ENCODE results near the gene TEX22.

DNA sequence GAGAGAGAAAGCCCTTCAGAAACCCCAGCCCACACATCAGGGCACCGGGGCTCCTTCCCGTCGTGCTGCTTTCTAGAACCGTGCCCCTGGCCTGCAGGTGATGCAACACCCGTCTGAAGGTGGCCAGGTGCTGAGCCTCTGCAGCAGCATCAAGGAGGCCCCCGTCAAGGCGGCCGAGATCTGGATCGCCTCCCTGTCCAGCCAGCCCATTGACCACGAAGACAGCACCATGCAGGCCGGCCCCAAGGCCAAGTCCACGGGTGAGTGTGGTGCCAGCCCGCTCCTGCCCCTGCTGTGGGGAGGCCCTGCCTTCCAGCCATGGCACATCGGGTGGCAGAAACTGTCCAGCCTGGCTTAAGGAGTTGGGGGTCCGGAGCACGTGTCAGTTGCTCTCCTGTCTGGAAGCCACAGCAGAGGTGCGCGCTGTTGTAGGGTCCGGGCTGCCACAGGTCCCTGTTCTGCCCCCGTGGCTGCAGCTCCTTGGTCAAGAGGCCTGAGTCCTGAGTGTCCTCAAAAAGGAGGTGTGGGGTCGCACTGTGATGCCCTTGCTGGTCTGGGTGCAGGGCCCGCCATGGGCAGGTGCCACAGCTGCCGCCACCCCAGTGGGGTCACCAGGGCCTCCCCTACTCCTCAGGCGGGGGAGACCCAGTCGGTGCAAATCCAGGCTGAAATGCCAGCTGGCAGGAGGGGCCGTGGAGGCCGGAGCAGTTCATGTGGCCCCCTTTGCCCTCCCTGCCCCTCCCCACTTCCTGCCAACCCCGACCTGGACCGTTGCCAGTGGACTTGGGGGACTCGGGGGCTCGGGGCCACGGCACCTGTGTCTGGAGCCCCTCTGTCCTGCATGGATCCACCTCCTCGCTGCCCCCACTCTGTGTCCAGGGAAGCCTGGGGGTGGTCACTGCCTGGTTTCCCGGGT is 31.0 kb upstream of the TEX22 start:
- TF ChIP-seq, protein P1, sequence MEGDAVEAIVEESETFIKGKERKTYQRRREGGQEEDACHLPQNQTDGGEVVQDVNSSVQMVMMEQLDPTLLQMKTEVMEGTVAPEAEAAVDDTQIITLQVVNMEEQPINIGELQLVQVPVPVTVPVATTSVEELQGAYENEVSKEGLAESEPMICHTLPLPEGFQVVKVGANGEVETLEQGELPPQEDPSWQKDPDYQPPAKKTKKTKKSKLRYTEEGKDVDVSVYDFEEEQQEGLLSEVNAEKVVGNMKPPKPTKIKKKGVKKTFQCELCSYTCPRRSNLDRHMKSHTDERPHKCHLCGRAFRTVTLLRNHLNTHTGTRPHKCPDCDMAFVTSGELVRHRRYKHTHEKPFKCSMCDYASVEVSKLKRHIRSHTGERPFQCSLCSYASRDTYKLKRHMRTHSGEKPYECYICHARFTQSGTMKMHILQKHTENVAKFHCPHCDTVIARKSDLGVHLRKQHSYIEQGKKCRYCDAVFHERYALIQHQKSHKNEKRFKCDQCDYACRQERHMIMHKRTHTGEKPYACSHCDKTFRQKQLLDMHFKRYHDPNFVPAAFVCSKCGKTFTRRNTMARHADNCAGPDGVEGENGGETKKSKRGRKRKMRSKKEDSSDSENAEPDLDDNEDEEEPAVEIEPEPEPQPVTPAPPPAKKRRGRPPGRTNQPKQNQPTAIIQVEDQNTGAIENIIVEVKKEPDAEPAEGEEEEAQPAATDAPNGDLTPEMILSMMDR (IDR thresholded peaks at IDR 0.05), result no peak
- TF ChIP-seq EP300 (IDR thresholded peaks at IDR 0.05; ENCODE audit: low read depth), result no peak
